HepG2 (cell line): Measurements from ENCODE around the gene CMTM3. TPM values are rescaled to one million over a fixed set of nuclear protein-coding genes. Genes with fewer than 3 reads are reported as not detected.
A peak's percentile ranks its signal among the peaks of the same experiment; 100 is the strongest.

Source experiments
- ATF2 ChIP-seq: sonication (generic); formaldehyde crosslinking; IDR thresholded peaks from 2 replicates; pipeline ENCODE4 v1.4.0; 2020; ENCODE audit warnings: missing genetic modification reagents
- ELF1 ChIP-seq: sonication (generic); formaldehyde crosslinking; IDR thresholded peaks from 2 replicates; pipeline ENCODE4 v1.4.0; 2020; ENCODE audit warnings: missing genetic modification reagents
- ERF ChIP-seq: IDR thresholded peaks from 2 replicates; pipeline ENCODE4 v1.6.1; 2018; ENCODE audit warnings: missing biosample characterization, missing genetic modification reagents
- ETV5 ChIP-seq: IDR thresholded peaks from 2 replicates; pipeline ENCODE4 v1.6.1; 2018; ENCODE audit warnings: missing biosample characterization, missing genetic modification reagents, inconsistent platforms, borderline replicate concordance
- GLMP ChIP-seq: sonication (generic); formaldehyde crosslinking; IDR thresholded peaks from 2 replicates; pipeline ENCODE4 v1.9.0; 2021; ENCODE audit warnings: missing genetic modification reagents, mild to moderate bottlenecking, borderline replicate concordance
- HMGXB4 ChIP-seq, 2 experiments: sonication (generic) in 1 of 2; formaldehyde crosslinking in 1 of 2; IDR thresholded peaks; 2 replicates each; pipeline versions ENCODE4 v1.4.0 to v1.6.1; 2018 to 2020; ENCODE audit warnings: missing genetic modification reagents in 2 of 2, borderline replicate concordance in 1 of 2, low read depth in 1 of 2, mild to moderate bottlenecking in 1 of 2, missing biosample characterization in 1 of 2
- HNF4A ChIP-seq: sonication (generic); formaldehyde crosslinking; IDR thresholded peaks from 2 replicates; pipeline ENCODE4 v1.4.0; 2020; ENCODE audit warnings: missing genetic modification reagents
- NONO ChIP-seq, 2 experiments: fragments of 450-650 bp in 1 of 2; sonication (generic) in 1 of 2; formaldehyde crosslinking in 1 of 2; IDR thresholded peaks in 1 of 2; conservative IDR thresholded peaks in 1 of 2; 2 replicates each; pipeline versions ENCODE4 v1.6.1 to v1.8.0; 2017 to 2022; ENCODE audit warnings: mild to moderate bottlenecking in 1 of 2, missing genetic modification reagents in 1 of 2, moderate library complexity in 1 of 2
- NR2C2 ChIP-seq: sonication (generic); formaldehyde crosslinking; IDR thresholded peaks from 2 replicates; pipeline ENCODE4 v1.4.0; 2020; ENCODE audit warnings: missing genetic modification reagents, mild to moderate bottlenecking, moderate library complexity, borderline replicate concordance
- RFX3 ChIP-seq: IDR thresholded peaks from 2 replicates; pipeline ENCODE4 v1.6.1; 2016; ENCODE audit warnings: missing biosample characterization, missing genetic modification reagents
- SKIL ChIP-seq: sonication (generic); formaldehyde crosslinking; IDR thresholded peaks from 2 replicates; pipeline ENCODE4 v1.8.0; 2022; ENCODE audit warnings: missing genetic modification reagents, mild to moderate bottlenecking, moderate library complexity, borderline replicate concordance
- TFAP4 ChIP-seq: sonication (generic); IDR thresholded peaks from 2 replicates; pipeline ENCODE4 v1.6.1; 2016; ENCODE audit warnings: low read depth, borderline replicate concordance
- TFDP2 ChIP-seq: sonication (generic); formaldehyde crosslinking; IDR thresholded peaks from 2 replicates; pipeline ENCODE4 v1.4.0; 2020; ENCODE audit warnings: missing genetic modification reagents
- ZMYM3 ChIP-seq: sonication (generic); formaldehyde crosslinking; IDR thresholded peaks from 2 replicates; pipeline ENCODE4 v1.5.1; 2020; ENCODE audit warnings: mild to moderate bottlenecking, missing genetic modification reagents
- ZNF234 ChIP-seq: sonication (generic); formaldehyde crosslinking; conservative IDR thresholded peaks from 2 replicates; pipeline ENCODE4 v1.5.1; 2020; ENCODE audit warnings: mild to moderate bottlenecking, missing genetic modification reagents
- ZNF564 ChIP-seq: sonication (generic); formaldehyde crosslinking; IDR thresholded peaks from 2 replicates; pipeline ENCODE4 v1.8.1; 2023; ENCODE audit warnings: mild to moderate bottlenecking, missing genetic modification reagents
- ZNF678 ChIP-seq: sonication (generic); formaldehyde crosslinking; IDR thresholded peaks from 2 replicates; pipeline ENCODE4 v1.4.0; 2020; ENCODE audit warnings: mild to moderate bottlenecking, missing genetic modification reagents
- polyA plus RNA-seq, 8 experiments: library from polyadenylated mRNA; depleted of rRNA in 3 of 8; stranded (reverse) in 7 of 8; unstranded in 1 of 8; fragments of >200 nt; fragmentation: Illumina TruSeq in 4 of 8; extraction: Trizol in 4 of 8; gene quantifications; 2 replicates each; pipeline versions ENCODE4 v1.2.1 to v1.2.3, GENCODE V29; 2011 to 2016; ENCODE audit warnings: low read depth in 4 of 8, missing spikeins in 1 of 8, mixed read lengths in 1 of 8; ENCODE audit not compliant: insufficient read depth in 1 of 8
- total RNA-seq, 5 experiments: library from RNA; depleted of rRNA; stranded (reverse); fragments of >200 nt; fragmentation: Illumina TruSeq; extraction: Trizol; gene quantifications; 2 replicates each; pipeline ENCODE4 v1.2.3, GENCODE V29; 2016; ENCODE audit warnings: low read depth in 1 of 5

CMTM3 gene
- total and polyA plus RNA-seq, 2 of the 13 experiments (the other 11 are each of a cell fraction or from before 2014, with no cell fraction given) = 29.2 to 48.7 TPM

GRCh38 chr16:66608241-66609138 lies 4.0 kb downstream of the CMTM3 start (continued):
- TF ChIP-seq TFAP4 (peak; percentile 47; the same call in 1 of the 2 replicates), RFX3 (CRISPR knock-in tag) (no peak), ZMYM3 (CRISPR knock-in tag) (peak; percentile 53; the same call in 1 of the 2 replicates), HMGXB4 (CRISPR knock-in tag; IDR thresholded peaks at IDR 0.05; ENCODE audit: borderline replicate concordance in 1 of 2, low read depth in 1 of 2) (peak; percentile 93 to 94), ZNF564 (CRISPR knock-in tag) (0 out of 2 replicates have a peak, but pooled peaks have one; percentile 53), ETV5 (CRISPR knock-in tag) (no peak; the same call in 1 of the 2 replicates), SKIL (no peak), ZNF678 (CRISPR knock-in tag) (no peak; the same call in 1 of the 2 replicates), NR2C2 (peak; percentile 40; the same call in 1 of the 2 replicates), HNF4A (CRISPR knock-in tag) (peak; percentile 54), ELF1 (CRISPR knock-in tag) (no peak; the same call in 1 of the 2 replicates), TFDP2 (CRISPR knock-in tag) (peak; percentile 93), ATF2 (CRISPR knock-in tag) (peak; percentile 84), ZNF234 (CRISPR knock-in tag) (no peak), ERF (CRISPR knock-in tag) (peak; percentile 95), NONO (IDR thresholded peaks at IDR 0.05) (no peak), NONO (CRISPR knock-in tag; conservative IDR thresholded peaks at IDR 0.05) (peak; percentile 28; the same call in 1 of the 2 replicates), GLMP (CRISPR knock-in tag) (no peak)
